B cell (primary cell): ENCODE results near the gene LRRC36. TPM values are rescaled to one million over a fixed set of nuclear protein-coding genes. Genes with fewer than 3 reads are reported as not detected.

ENCODE experiments used
- ATAC-seq: fragments of 200-7000 bp; cut with Tn5 transposase; one replicate; pipeline ENCODE4 v1.10.0; 2021; ENCODE audit warnings: low read depth, mild to moderate bottlenecking, moderate number of reproducible peaks, moderate library complexity
- CTCF ChIA-PET: fragments of 350-600 bp; sonication (Branson Sonifier 250); formaldehyde crosslinking; loops from one replicate; lab custom pipeline; 2021; ENCODE audit warnings: antibody characterized with exemption, inconsistent platforms; lab: Charles Lee
- POLR2A ChIA-PET: fragments of 350-600 bp; sonication (Branson Sonifier 250); formaldehyde crosslinking; loops from one replicate; lab custom pipeline; 2021; ENCODE audit warnings: antibody characterized with exemption; lab: Charles Lee
- DNase-seq: peaks from one replicate; pipeline ENCODE4 v3.0.0; 2013
- H2AFZ ChIP-seq: 2 replicates; pipeline ENCODE4 v1.6.1; 2012; ENCODE audit warnings: mild to moderate bottlenecking, low read depth, low read length; ENCODE audit not compliant: insufficient read depth, poor library complexity, severe bottlenecking
- H3K27ac ChIP-seq, 2 donors: 1 replicate in 1 of 2; 2 replicates in 1 of 2; pipeline ENCODE4 v1.5.1; 2012 to 2013; ENCODE audit warnings: low read length in 2 of 2, mild to moderate bottlenecking in 2 of 2, moderate library complexity in 1 of 2
- H3K27me3 ChIP-seq, 4 experiments: fragments of 200-600 bp in 1 of 4; sonication (generic) in 1 of 4; replicated peaks in 1 of 4; 1 replicate in 2 of 4; 2 replicates in 2 of 4; pipeline versions ENCODE4 v1.6.1 to v1.7.0; 2013 to 2016; ENCODE audit warnings: low read length in 3 of 4, mild to moderate bottlenecking in 2 of 4, mixed read lengths in 1 of 4, moderate library complexity in 1 of 4; ENCODE audit not compliant: insufficient read depth in 4 of 4, control insufficient read depth in 3 of 4; ENCODE audit errors: control extremely low read depth in 1 of 4
- H3K36me3 ChIP-seq, 2 experiments: replicated peaks in 1 of 2; 1 replicate in 1 of 2; 2 replicates in 1 of 2; pipeline versions ENCODE4 v1.6.1 to v1.7.1; 2013; ENCODE audit warnings: low read length in 1 of 2; ENCODE audit not compliant: insufficient read depth in 2 of 2, control insufficient read depth in 1 of 2; ENCODE audit errors: control extremely low read depth in 1 of 2, extremely low read depth in 1 of 2
- H3K4me1 ChIP-seq, 2 donors: fragments of 200-600 bp in 1 of 2; sonication (generic) in 1 of 2; 1 replicate in 1 of 2; 2 replicates in 1 of 2; pipeline versions ENCODE4 v1.5.1 to v1.6.1; 2013 to 2017; ENCODE audit warnings: low read length in 2 of 2; ENCODE audit not compliant: control insufficient read depth in 2 of 2, insufficient read depth in 2 of 2
- H3K4me2 ChIP-seq: replicated peaks from 2 replicates; pipeline ENCODE3; 2012; ENCODE audit warnings: mild to moderate bottlenecking, low read depth, low read length; ENCODE audit not compliant: poor library complexity, severe bottlenecking
- H3K4me3 ChIP-seq, 5 experiments: fragments of 200-600 bp in 1 of 5; sonication (generic) in 1 of 5; 1 replicate in 3 of 5; 2 replicates in 2 of 5; pipeline versions ENCODE4 v1.5.1 to v1.7.0; 2011 to 2016; ENCODE audit warnings: low read length in 4 of 5, mild to moderate bottlenecking in 4 of 5, low read depth in 2 of 5, control low read depth in 1 of 5, moderate library complexity in 1 of 5; ENCODE audit not compliant: insufficient read depth in 1 of 5; ENCODE audit errors: control extremely low read depth in 1 of 5, extremely low read depth in 1 of 5
- H3K79me2 ChIP-seq: fragments of 200-600 bp; sonication (generic); one replicate; pipeline ENCODE4 v1.6.0; 2016; ENCODE audit warnings: low read length; ENCODE audit not compliant: control insufficient read depth, insufficient read depth
- H3K9ac ChIP-seq: fragments of 200-600 bp; sonication (generic); 2 replicates; pipeline ENCODE4 v1.6.1; 2017; ENCODE audit warnings: mild to moderate bottlenecking, low read length, moderate library complexity
- H3K9me3 ChIP-seq, 3 donors: one replicate each; pipeline versions ENCODE4 v1.6.1 to v1.7.1; 2013; ENCODE audit warnings: low read length in 2 of 3; ENCODE audit not compliant: control insufficient read depth in 2 of 3, insufficient read depth in 1 of 3; ENCODE audit errors: control extremely low read depth in 1 of 3
- H4K20me1 ChIP-seq: 2 replicates; pipeline ENCODE4 v1.6.0; 2012; ENCODE audit warnings: mild to moderate bottlenecking, low read length; ENCODE audit not compliant: insufficient read depth, control insufficient read depth, poor library complexity, severe bottlenecking
- H3K27ac Mint-ChIP-seq: one replicate; pipeline ENCODE4 v1.8.0; 2021; ENCODE audit warnings: mixed read lengths
- H3K27me3 Mint-ChIP-seq: one replicate; pipeline ENCODE4 v1.8.0; 2021; ENCODE audit warnings: mixed read lengths
- H3K4me1 Mint-ChIP-seq: one replicate; pipeline ENCODE4 v1.8.0; 2021; ENCODE audit warnings: mixed read lengths
- H3K4me3 Mint-ChIP-seq: one replicate; pipeline ENCODE4 v1.8.0; 2021; ENCODE audit warnings: mixed read lengths
- H3K9me3 Mint-ChIP-seq: one replicate; pipeline ENCODE4 v1.8.0; 2022; ENCODE audit warnings: mixed read lengths; ENCODE audit not compliant: insufficient read depth
- CTCF ChIP-seq: fragments of 200-600 bp; IDR thresholded peaks from one replicate; pipeline ENCODE4 v1.8.0; 2022; ENCODE audit warnings: antibody characterized with exemption, mild to moderate bottlenecking
- EZH2 ChIP-seq: IDR thresholded peaks from 2 replicates; pipeline ENCODE4 v1.6.1; 2012; ENCODE audit warnings: borderline replicate concordance, low read depth, mild to moderate bottlenecking, moderate library complexity, low read length; ENCODE audit not compliant: insufficient read depth, poor library complexity, severe bottlenecking
- WGBS: methylation state at CpG from one replicate; pipeline ENCODE4 v1.1.5; 2013; ENCODE audit warnings: missing lambda C conversion rate; ENCODE audit not compliant: insufficient coverage; 5-methylcytosine and 5-hydroxymethylcytosine counted together
- intact Hi-C: fragments of 100-400 bp; cut with micrococcal nuclease; formaldehyde crosslinking; loops from one replicate; pipeline ENCODE4 v1.10.0; 2022
- polyA plus RNA-seq: library from polyadenylated mRNA; depleted of rRNA; stranded (reverse); fragments of >200 nt; gene quantifications from 2 replicates; pipeline ENCODE4 v1.2.3, GENCODE V29; 2012
- total RNA-seq, 2 donors: library from RNA; stranded (reverse); fragments of 120-200 nt in 1 of 2; gene quantifications; 1 replicate in 1 of 2; 2 replicates in 1 of 2; pipeline versions ENCODE4 v1.2.3 to v1.2.4, GENCODE V29; 2013 to 2022

Gene LRRC36
- total and polyA plus RNA-seq, 2 donors (not counting 1 experiment from before 2014, with no cell fraction given): 0.98 TPM; not detected in 1

GRCh38 chr16:67397036-67397801, 70.6 kb downstream of the LRRC36 start:
- DNase-seq (no peak), ATAC-seq (no peak)
- H3K9me3 Mint-ChIP-seq: no peaks in the 10 kb centered on the region
- ChIA-PET CTCF (interaction anchor here (1.0 kb wide), 1 partner anchor 136 kb away, joined by 3 read pairs; no protein-coding TSS in a partner anchor), POLR2A (interaction anchor here (0.6 kb wide), 1 partner anchor 37 kb away, joined by 5 read pairs; no protein-coding TSS in a partner anchor)
- intact Hi-C loops: loop anchor here (10.0 kb wide), 1 partner anchor 52 kb away; no protein-coding TSS in a partner anchor
- Histone ChIP-seq H3K9me3 (peaks cover 0 to 18% (median 0%) of the 10 kb centered on the region in 3 donors), H3K27ac (no peak overlapping the region), H3K4me1 (peaks cover 28 to 30% of the 10 kb centered on the region in 2 donors), H4K20me1 (no peaks in the 10 kb centered on the region), H3K4me2 (no peak overlapping the region), H3K36me3 (no peaks in the 10 kb centered on the region), H3K79me2 (no peaks in the 10 kb centered on the region), H3K9ac (no peak overlapping the region), H2AFZ (no peak overlapping the region), H3K4me3 (no peak overlapping the region), H3K27me3 (peaks cover 0 to 54% (median 29%) of the 10 kb centered on the region in 4 experiments)
- H3K27me3 Mint-ChIP-seq: peaks cover 26% of the 10 kb centered on the region
- TF ChIP-seq EZH2 (no peak), CTCF (no peak)
- H3K4me1 Mint-ChIP-seq: peaks cover 14% of the 10 kb centered on the region
- no peak overlapping the region for H3K27ac Mint-ChIP-seq
- 90% methylated on average over 14 of the region's 15 CpGs for WGBS
- no peak overlapping the region for H3K4me3 Mint-ChIP-seq
